Activated T-cell treated with anti-CD3 and anti-CD28 coated beads for 4 hours (primary cell): Measurements from ENCODE around the gene SCGB1D4.

Experiments used
- DNase-seq: peaks from one replicate; pipeline ENCODE4 v3.0.0-alpha.2; 2020

SCGB1D4 gene

GRCh38 chr11:62273284-62273683, 25.6 kb downstream of the SCGB1D4 start:
- DNase-seq = no peak

- no peak for DNase-seq
Observed at GRCh38 chr11:62269654-62270278, 29.1 kb downstream of the SCGB1D4 start, which contains the start of gene SCGB2A2. Gene SCGB2A2, plus strand, starts transcription at chr11:62270158. Its CDS starts 59 bp downstream, at chr11:62270217.

GRCh38 chr11:62267576-62267975, 31.3 kb downstream of the SCGB1D4 start:
- no peak for DNase-seq

GRCh38 chr11:62267050-62267449, 31.8 kb downstream of the SCGB1D4 start:
- DNase-seq = no peak

GRCh38 chr11:62266558-62266957, 32.3 kb downstream of the SCGB1D4 start:
- DNase-seq = no peak

- DNase-seq = no peak
Observed at GRCh38 chr11:62264004-62264403, 34.9 kb downstream of the SCGB1D4 start.

- no peak for DNase-seq
Observed at GRCh38 chr11:62260261-62260953, 38.5 kb downstream of the SCGB1D4 start.

GRCh38 chr11:62256281-62256680, 42.6 kb downstream of the SCGB1D4 start:
- DNase-seq = no peak

- DNase-seq = no peak
Observed at GRCh38 chr11:62253999-62254542, 44.8 kb downstream of the SCGB1D4 start.

GRCh38 chr11:62251698-62252097, 47.2 kb downstream of the SCGB1D4 start:
- no peak for DNase-seq
